Fibroblast of pulmonary artery (primary cell): ENCODE measurements around the gene MRTO4.

Experiments
- DNase-seq: peaks from one replicate; pipeline ENCODE4 v3.0.0-alpha.2; 2010; ENCODE audit warnings: low read depth
- H3K4me3 ChIP-seq: replicated peaks from 2 replicates; pipeline ENCODE4 v1.5.1; 2011; ENCODE audit warnings: low read depth, mild to moderate bottlenecking, control low read depth, low read length, moderate library complexity
- TF ChIP-seq, protein P1 (sequence below): IDR thresholded peaks from 2 replicates; pipeline ENCODE4 v1.5.1; 2011; ENCODE audit warnings: mild to moderate bottlenecking, control low read depth, low read length, inconsistent platforms; ENCODE audit errors: missing control alignments

MRTO4 gene

DNA sequence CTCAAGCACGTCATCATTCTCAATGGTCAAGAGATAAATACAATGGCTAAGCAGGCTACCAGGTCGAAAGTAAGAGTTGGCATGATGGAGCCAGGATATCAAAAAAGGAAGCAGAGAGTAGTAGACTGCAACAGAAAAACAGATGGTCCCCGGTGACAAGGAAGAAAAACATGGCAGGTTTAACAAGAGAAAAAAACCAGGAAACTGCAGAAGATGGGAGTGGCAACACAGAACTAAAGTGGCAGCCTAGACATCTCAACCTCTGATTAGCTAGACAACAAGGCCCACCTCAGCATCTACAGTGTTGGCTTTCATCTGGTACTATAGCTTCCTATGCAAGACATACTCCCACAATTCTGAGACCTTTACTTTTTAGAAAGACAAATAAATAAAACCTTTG is 44.7 kb upstream of the MRTO4 start:
- no peak overlapping the region for H3K4me3 ChIP-seq
- TF ChIP-seq, protein P1, sequence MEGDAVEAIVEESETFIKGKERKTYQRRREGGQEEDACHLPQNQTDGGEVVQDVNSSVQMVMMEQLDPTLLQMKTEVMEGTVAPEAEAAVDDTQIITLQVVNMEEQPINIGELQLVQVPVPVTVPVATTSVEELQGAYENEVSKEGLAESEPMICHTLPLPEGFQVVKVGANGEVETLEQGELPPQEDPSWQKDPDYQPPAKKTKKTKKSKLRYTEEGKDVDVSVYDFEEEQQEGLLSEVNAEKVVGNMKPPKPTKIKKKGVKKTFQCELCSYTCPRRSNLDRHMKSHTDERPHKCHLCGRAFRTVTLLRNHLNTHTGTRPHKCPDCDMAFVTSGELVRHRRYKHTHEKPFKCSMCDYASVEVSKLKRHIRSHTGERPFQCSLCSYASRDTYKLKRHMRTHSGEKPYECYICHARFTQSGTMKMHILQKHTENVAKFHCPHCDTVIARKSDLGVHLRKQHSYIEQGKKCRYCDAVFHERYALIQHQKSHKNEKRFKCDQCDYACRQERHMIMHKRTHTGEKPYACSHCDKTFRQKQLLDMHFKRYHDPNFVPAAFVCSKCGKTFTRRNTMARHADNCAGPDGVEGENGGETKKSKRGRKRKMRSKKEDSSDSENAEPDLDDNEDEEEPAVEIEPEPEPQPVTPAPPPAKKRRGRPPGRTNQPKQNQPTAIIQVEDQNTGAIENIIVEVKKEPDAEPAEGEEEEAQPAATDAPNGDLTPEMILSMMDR, result no peak
- DNase-seq, result no peak

DNA sequence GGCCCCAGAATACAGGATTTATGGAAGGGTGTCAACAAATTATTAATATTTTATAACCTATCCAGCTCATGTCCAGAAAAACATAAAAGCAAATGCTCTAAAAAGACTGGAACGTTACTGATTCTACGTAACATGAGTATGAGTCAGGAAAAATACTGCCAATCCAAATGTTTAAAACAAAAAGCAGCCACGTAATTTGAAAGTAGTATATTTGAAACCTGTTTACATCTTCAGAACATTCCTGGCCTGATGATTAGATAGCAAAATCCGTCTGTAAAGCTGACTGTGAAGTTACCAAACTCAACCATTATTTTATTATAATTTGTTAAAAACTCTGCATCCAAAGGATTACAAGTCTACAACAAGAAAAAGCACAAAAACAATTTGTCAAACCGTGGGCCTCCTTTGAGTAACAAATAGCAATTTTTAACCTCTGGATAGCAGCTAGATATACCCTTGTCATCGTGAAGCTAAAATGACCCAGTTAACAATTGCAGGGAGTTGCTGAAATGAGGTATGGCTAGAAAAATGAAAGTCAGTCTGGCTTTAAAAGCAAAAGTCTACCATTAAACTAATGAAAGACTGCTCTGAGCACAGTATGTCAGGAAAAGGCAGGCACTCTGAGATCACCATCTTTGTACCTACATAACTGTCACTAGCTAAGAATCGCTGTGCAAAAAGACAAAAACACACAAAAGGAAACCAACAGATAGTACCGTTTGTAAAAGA is 42.7 kb upstream of the MRTO4 start:
- DNase-seq, result peak; percentile 62
- peak overlapping the region; percentile 93 for H3K4me3 ChIP-seq
- TF ChIP-seq, protein P1, result no peak

DNA sequence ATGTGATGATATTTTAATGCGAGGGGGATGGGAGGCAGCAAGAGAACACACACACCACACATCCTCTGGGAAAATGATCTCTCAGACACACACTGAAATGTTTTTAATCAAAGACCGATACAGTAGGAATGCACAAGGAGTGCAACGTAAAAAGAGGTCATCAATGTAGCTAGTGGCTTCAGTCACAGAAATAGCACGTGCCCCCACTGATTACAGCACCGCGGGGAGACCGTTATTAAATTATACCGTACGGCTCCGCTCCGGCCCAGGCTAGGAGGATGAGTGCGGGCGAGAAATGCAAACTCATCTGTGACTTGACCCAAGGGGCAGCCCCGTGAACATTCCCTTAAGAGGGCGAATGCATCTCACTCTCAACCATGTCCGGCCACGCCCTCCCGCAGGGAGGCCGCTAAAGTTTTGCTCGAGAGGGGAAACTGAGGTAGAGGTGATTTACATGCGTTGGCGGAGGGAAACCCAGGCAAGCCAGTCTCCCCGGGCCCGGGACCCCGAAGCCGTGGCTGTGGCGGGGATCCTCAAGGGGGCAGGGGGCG is 42.1 kb upstream of the MRTO4 start:
- DNase-seq, result peak; percentile 53
- H3K4me3 ChIP-seq, result peak overlapping the region; percentile 93
- TF ChIP-seq, protein P1, result no peak

DNA sequence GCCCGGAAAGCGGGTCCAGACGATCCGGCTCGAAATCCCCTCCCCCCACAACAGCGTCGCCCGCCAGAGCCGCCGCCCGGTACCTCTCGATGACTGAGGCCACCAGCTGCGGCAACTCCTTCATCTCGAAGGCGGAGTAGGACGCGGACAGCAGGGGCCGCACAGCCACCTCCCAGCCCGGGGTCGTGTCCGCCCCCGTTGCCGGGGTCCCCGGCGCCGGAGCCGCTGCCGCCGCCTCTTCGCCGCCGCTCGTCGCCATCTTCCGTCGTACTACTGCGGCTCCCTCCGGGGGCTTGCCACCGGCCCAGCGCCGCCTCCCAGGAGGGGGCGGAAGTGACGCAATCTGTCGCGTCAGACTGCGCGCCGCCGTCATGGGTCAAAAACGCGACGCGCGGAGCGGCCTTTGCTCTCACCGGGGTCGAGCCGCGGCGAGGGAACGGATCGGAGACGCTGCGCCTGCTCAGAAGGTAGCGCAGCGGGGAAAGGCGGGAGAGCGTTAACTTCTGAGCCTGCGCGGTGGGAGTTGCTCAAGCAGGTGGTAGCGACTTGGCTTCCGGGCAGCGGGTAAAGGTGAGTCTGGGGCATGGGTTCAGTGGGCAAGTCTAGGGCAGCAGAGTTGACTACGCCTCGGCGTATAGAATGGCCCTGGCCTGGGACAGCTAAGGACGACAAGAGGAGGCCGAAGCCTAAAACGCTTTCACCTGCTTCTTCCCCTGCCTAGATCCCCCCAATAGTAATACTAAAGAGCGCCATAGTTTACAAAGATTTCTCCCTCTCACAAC is 41.4 kb upstream of the MRTO4 start, which contains the start of gene UBR4:
TSS of gene UBR4 (minus strand) at position 277 of the 782 bp plus-strand sequence. CDS start at position 259, 18 bp downstream.
- TF ChIP-seq, protein P1, result no peak
- peak within 1 kb of the TSS; percentile 93 for H3K4me3 ChIP-seq
- DNase-seq, result peak; percentile 95

DNA sequence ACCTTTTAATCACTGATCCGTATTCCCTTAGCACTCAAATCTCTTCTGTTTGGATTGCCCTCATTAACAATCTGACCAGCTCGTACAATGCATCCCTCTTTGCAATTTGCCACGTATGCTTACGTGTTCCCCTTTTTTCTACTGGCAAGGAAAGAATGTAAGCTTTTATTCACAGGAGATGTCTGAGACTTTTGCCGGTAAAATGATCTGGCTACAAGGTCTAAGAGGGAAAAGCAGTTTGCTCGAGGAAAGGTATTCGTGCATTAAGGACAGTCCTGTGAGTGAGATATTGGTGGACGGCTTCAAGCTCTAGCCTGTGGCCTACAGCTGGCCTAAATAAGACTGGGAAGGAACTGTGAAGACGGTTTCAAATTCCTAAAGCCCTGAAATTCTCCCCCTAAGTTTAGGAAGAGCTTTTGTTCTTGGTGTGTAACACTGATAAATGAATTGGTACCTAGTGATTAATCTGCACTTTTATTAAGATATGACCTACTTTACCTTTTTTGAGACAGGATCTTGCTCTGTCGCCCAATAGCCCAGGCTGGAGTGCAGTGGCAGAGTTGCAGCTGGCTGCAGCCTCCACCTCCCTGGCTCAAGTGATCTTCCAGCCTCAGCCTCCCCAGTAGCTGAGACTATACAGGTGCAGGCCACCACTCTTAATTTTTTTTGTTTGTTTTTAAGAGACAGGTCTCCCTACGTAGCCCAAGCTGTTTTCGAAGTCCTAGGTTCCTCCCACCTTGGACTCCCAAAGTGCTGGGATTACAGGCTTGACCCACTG is 40.6 kb upstream of the MRTO4 start:
- peak; percentile 14 for DNase-seq
- TF ChIP-seq, protein P1, result no peak
- peak overlapping the region; percentile 93 for H3K4me3 ChIP-seq

DNA sequence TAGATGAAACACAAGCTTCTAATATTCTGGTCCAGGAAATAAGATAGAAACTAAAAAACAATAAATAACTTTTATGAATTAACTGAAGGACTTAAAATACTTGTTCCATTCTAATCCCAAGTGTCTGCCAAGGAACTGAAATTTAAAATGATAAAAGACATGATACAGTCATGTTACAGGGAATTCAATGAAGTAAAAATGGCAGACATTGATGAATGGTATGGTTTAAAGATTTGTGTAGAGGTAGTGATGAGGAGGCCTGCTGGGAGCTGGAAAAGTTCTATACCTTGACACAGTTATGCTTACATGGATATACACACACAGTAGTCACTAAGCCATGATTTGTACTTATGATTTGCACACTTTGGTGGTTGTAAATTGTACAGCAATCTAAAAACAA is 39.4 kb upstream of the MRTO4 start:
- H3K4me3 ChIP-seq, result no peak overlapping the region
- DNase-seq, result no peak
- TF ChIP-seq, protein P1, result no peak
